Mucosa of stomach (tissue), 1 donor: ENCODE results near the gene NUMA1.

Experiments
- H3K27me3 ChIP-seq: one replicate; pipeline ENCODE4 v1.7.0; 2013; ENCODE audit warnings: mild to moderate bottlenecking, low read length; ENCODE audit not compliant: control insufficient read depth, insufficient read depth
- H3K36me3 ChIP-seq: one replicate; pipeline ENCODE4 v1.7.0; 2013; ENCODE audit warnings: low read length; ENCODE audit not compliant: control insufficient read depth, insufficient read depth
- H3K4me1 ChIP-seq: one replicate; pipeline ENCODE4 v1.7.0; 2013; ENCODE audit warnings: mild to moderate bottlenecking, low read length; ENCODE audit not compliant: control insufficient read depth, insufficient read depth
- H3K4me3 ChIP-seq: one replicate; pipeline ENCODE4 v1.7.0; 2013; ENCODE audit warnings: low read length
- H3K9ac ChIP-seq: one replicate; pipeline ENCODE4 v1.7.0; 2013; ENCODE audit warnings: mild to moderate bottlenecking, low read length, moderate library complexity
- H3K9me3 ChIP-seq: one replicate; pipeline ENCODE4 v1.7.0; 2013; ENCODE audit warnings: mild to moderate bottlenecking, low read length, moderate library complexity; ENCODE audit not compliant: control insufficient read depth
- donor health status: Pancreatic carcinoma.

NUMA1 gene

DNA sequence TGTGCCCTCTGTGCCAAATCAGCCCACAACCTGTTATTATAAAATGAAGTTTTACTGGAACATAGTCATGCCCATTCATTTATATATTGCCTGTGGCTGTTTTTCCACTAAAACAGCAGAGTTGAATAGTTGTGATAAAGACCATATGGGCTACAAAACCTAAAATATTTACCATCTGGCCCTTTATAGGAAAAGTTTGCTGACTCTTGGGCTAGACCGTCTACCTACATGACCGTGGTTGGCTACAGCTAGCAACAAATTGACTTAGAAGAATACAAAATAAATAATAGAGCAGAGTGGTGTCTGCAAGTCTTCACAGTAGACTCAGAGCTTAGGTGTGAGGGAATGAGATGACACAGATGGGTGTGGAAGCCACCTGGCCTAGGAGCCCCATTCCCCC is 92.8 kb downstream of the NUMA1 start:
- H3K4me3 ChIP-seq = no peak overlapping the region
- H3K36me3 ChIP-seq = no peaks in the 10 kb centered on the region
- H3K9ac ChIP-seq = no peak overlapping the region
- no peaks in the 10 kb centered on the region for H3K27me3 ChIP-seq
- H3K9me3 ChIP-seq = no peaks in the 10 kb centered on the region
- H3K4me1 ChIP-seq = no peaks in the 10 kb centered on the region

DNA sequence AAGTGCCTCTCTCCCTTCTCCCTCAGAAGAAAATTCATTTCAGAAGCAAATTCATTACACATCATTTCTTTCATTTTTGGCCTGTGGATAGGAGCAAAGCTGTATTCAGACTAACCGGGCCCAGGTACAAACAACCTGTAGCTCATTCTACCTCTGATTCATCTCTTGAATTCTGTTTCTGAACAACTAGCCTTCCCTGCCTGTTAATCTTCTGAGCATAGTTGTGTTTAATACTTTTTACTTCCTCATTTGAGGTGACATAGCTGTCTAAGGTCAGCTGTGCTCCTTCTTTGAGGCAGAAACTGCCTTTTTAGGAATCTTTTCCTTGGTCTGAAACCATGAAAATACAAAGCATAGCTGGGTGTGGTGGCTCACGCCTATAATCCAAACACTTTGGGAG is 94.2 kb downstream of the NUMA1 start:
- Histone ChIP-seq H3K27me3 (no peaks in the 10 kb centered on the region), H3K9me3 (no peaks in the 10 kb centered on the region), H3K36me3 (no peaks in the 10 kb centered on the region), H3K9ac (no peak overlapping the region), H3K4me3 (no peak overlapping the region), H3K4me1 (no peaks in the 10 kb centered on the region)

DNA sequence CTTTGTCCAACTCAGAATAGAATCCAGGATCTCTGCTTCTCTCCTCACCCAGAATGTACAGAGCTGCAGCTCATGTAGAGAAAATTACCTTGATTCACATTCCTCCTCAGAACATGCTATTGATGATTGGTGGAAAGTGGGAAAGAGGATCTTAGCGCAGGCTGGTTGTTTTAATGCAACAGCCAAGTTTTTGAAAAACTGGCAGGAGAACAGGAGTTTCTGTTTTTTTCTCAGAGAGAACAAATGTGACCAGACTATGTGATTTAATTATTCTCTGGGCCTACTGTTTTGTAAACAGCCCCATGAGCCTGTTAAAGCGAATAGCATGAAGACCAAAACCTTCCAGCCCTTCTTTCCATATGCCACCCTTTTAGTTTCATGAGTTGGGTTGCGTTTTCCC is 100.7 kb downstream of the NUMA1 start:
- no peak overlapping the region for H3K4me3 ChIP-seq
- H3K9ac ChIP-seq = no peak overlapping the region
- H3K36me3 ChIP-seq = no peaks in the 10 kb centered on the region
- no peaks in the 10 kb centered on the region for H3K27me3 ChIP-seq
- no peaks in the 10 kb centered on the region for H3K9me3 ChIP-seq
- no peaks in the 10 kb centered on the region for H3K4me1 ChIP-seq

DNA sequence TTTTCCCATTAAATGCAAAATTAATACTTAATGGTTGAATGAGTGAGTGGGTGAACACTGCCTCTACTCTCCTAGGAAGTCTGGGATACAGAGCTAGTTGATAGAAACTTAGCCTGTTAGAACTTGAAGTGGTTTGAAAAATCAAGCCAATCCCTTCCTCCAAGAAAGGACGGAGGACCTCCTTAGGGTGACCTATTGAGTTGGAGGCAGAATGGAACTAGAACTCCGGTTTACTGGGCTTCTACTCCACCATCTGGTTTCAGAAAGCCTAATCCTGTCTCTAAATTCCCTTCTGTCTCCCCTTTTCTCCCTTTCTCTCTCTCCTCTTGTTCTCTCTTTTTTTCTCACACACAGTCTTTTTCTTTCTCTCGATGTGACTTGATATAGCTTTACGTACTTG is 101.2 kb downstream of the NUMA1 start:
- H3K9me3 ChIP-seq = no peaks in the 10 kb centered on the region
- H3K9ac ChIP-seq = no peak overlapping the region
- no peaks in the 10 kb centered on the region for H3K27me3 ChIP-seq
- no peak overlapping the region for H3K4me3 ChIP-seq
- no peaks in the 10 kb centered on the region for H3K4me1 ChIP-seq
- no peaks in the 10 kb centered on the region for H3K36me3 ChIP-seq

DNA sequence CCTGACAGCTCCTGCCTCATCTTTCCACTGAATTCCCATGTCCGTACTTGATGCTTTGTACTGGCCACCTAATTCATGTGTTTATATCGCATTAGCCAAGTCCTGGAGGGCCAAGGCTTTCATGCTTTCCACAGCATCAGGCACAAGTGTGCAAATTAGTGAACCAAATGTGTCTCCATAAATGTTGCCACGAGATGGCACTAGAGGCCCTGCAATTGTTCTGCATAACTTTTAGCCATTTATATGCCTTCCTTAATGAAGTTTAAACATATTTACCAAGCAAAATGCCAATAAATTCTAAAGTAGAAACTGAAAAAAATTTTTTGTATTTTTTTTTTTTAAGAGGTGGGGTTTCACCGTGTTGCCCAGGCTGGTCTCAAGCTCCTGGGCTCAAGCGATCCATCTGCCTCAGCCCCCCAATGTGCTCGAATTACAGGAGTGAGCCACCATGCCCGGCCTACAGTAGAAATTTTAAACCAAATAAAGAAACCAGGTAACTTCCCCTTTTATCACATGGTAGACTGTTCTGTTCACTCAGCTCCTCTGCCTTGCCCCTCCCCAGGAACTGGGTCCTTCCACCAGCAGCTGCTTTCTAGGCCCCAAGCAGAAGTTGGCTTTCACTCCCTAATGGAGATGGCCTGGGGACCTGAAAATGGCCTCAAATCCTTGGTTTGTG is 102.5 kb downstream of the NUMA1 start:
- H3K36me3 ChIP-seq = no peaks in the 10 kb centered on the region
- H3K9me3 ChIP-seq = no peaks in the 10 kb centered on the region
- no peaks in the 10 kb centered on the region for H3K27me3 ChIP-seq
- H3K4me1 ChIP-seq = no peaks in the 10 kb centered on the region
- H3K4me3 ChIP-seq = no peak overlapping the region
- no peak overlapping the region for H3K9ac ChIP-seq

DNA sequence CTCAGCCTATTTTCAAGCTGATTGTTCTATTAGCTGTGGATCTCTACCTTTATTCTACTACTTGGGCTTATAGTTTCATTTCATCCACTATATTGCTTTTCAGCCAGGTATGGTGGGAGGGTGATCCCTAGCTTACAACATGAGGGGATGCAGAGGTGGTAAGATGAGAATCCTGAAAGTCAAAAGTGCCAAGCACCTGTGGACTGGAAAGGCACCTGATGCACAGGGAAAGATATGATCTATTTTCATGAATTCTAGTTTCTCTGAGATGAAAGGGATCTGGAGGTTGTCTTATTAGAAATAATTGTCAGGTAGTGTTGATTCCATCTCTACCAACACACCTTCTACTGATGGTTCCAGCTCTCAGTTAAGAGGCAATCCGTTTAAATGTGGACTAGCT is 103.3 kb downstream of the NUMA1 start:
- Histone ChIP-seq H3K4me3 (no peak overlapping the region), H3K4me1 (no peaks in the 10 kb centered on the region), H3K27me3 (no peaks in the 10 kb centered on the region), H3K9ac (no peak overlapping the region), H3K36me3 (no peaks in the 10 kb centered on the region), H3K9me3 (no peaks in the 10 kb centered on the region)

DNA sequence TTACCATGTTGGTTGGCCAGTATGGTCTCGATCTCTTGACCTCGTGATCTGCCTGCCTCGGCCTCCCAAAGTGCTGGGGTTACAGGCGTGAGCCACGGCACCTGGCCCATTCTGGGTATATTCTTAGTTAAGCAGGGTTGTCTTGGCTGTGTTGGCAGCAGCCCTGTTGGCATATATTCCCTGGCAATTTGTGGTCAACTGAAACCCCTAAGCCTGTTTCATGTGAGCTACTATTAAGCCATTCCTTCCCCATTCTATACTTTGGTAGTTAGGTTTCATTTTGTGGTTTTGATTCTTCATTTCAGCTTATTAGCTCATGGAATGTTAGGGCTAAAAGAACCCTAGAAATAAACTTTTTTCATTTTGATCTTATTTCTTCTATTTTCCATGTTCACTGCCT is 103.8 kb downstream of the NUMA1 start:
- H3K9ac ChIP-seq = no peak overlapping the region
- no peaks in the 10 kb centered on the region for H3K9me3 ChIP-seq
- H3K4me1 ChIP-seq = no peaks in the 10 kb centered on the region
- H3K36me3 ChIP-seq = no peaks in the 10 kb centered on the region
- H3K4me3 ChIP-seq = no peak overlapping the region
- no peaks in the 10 kb centered on the region for H3K27me3 ChIP-seq

DNA sequence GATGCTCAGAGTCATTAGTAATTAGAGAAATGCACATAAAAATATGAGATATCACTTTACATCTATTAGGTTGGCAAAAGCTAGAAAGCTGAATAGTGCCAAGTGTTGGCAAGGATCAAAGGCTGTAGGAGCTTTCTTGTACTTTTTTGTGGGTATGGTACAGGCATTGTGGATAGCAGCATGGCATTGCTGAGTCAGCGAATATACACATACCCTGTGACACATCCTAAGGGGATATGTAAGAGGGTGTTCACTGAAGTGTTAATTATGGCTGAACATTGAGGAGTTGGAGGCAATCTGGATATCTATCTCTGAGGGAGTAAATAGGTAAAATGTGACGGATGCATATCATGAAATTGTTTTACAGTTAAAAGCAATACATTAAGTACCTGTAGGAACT is 108.7 kb downstream of the NUMA1 start:
- Histone ChIP-seq H3K9ac (no peak overlapping the region), H3K9me3 (no peaks in the 10 kb centered on the region), H3K4me3 (no peak overlapping the region), H3K27me3 (no peaks in the 10 kb centered on the region), H3K36me3 (no peaks in the 10 kb centered on the region), H3K4me1 (no peaks in the 10 kb centered on the region)

DNA sequence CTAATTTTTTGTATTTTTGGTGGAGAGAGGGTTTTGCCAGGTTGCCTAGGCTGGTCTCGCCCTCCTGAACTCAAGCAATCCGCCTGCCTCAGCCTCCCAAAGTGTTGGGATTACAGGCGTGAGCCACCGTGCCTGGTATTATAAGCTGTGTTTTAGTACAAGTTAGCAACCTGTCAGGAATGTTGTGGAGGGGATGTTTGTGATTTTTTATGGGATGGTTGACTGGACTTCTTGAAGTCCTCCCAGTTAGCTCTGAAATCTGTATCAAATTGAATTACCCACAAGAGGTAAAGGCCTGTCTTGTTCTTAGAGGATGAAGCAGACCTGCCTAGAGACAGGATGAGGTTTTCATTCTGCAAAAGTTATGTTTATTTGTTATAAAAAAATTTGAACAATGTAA is 115.7 kb downstream of the NUMA1 start:
- no peaks in the 10 kb centered on the region for H3K4me1 ChIP-seq
- no peaks in the 10 kb centered on the region for H3K9me3 ChIP-seq
- H3K4me3 ChIP-seq = no peak overlapping the region
- no peaks in the 10 kb centered on the region for H3K36me3 ChIP-seq
- H3K27me3 ChIP-seq = no peaks in the 10 kb centered on the region
- no peak overlapping the region for H3K9ac ChIP-seq

DNA sequence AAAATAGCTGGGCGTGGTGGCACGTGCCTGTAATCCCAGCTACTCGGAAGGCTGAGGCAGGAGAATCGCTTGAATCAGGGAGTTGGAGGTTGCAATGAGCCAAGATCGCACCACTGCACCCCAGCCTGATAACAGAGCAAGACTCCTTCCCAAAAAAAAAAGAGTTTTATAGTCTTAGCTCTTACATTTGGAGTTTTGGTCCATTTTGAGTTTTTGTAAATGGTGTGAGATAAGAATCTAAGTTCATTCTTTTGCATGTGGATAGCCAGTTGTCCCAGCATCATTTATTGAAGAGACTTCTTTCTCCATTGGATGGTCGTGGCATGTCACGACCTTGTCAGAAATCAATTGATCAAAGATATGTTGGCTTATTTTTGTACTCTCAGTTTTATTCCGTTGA is 116.9 kb downstream of the NUMA1 start:
- Histone ChIP-seq H3K36me3 (no peaks in the 10 kb centered on the region), H3K9ac (no peak overlapping the region), H3K4me1 (no peaks in the 10 kb centered on the region), H3K4me3 (no peak overlapping the region), H3K9me3 (no peaks in the 10 kb centered on the region), H3K27me3 (no peaks in the 10 kb centered on the region)

DNA sequence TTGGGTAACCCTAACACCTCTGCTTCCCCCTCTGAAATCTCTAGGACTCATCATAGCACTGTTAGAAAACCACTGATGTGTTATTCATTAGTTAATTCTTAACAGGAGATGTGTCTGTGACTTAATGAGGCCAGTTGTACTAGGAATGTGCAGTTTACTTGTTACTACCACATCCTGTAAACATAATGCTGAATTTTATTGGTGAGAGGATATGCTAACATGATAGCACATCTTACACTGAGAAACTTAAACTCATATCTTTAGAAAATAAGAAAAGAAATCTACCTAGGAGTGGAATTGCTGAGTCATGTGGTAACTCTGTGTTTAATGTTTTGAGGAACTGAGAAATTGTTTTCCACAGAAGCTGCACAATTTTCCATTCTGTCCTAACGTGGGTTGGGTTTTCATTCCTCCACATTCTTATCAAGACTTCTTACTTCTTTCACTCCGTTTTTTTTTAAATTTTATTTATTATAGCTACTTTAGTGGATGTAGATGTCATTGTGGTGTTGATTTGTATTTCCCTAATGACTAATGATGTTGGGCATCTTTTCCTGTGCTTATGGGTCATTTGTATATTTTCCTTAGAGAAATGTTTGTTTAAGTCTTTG is 117.8 kb downstream of the NUMA1 start:
- no peaks in the 10 kb centered on the region for H3K4me1 ChIP-seq
- H3K4me3 ChIP-seq = no peak overlapping the region
- H3K9ac ChIP-seq = no peak overlapping the region

DNA sequence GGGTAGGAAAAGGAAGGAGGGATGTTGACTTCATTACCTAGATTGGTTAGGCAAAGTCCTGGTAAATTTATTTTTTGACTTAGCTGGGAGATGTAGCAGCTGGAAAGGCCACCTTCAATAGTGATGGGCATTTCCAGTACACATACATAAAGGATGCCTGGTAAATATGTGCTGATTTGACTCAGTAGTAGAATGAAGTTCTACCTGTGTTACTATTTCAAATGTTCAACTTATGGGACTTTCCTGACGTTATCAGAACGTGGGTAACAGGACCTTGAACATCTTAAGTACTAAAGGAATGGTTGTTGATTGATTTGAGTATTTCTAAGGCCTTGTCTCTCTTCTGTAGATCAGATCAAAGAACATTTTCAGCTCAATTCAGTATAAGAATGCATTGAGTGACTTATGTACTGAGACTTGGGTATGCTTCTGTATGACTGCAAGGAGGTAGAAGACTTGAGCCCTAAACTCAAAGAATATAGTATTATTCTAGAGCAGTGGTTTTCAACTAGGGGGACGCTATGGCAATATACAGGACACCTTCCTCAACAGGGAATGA is 124.4 kb downstream of the NUMA1 start:
- Histone ChIP-seq H3K9me3 (no peaks in the 10 kb centered on the region), H3K4me1 (no peaks in the 10 kb centered on the region), H3K9ac (no peak overlapping the region), H3K4me3 (no peak overlapping the region), H3K36me3 (no peaks in the 10 kb centered on the region), H3K27me3 (no peaks in the 10 kb centered on the region)

More for the DNA sequence above, 117.8 kb downstream of the NUMA1 start:
- H3K27me3 ChIP-seq = no peaks in the 10 kb centered on the region
- H3K36me3 ChIP-seq = no peaks in the 10 kb centered on the region
- no peaks in the 10 kb centered on the region for H3K9me3 ChIP-seq
